ENCODE data around the gene NPAS3. TPM values are rescaled to one million over a fixed set of nuclear protein-coding genes. Genes with fewer than 3 reads are reported as not detected.

The NPAS3 gene
- total RNA-seq, 1 experiment from 2014 or later: 0.36 TPM

- H3K4me2 ChIP-seq (ENCODE audit: low read length): no peak overlapping the region
- peaks cover 15% of the 10 kb centered on the region; the same call in 1 of the 2 replicates for H3K4me1 ChIP-seq (ENCODE audit: insufficient read depth, low read length)
- no peaks in the 10 kb centered on the region for H3F3A ChIP-seq (ENCODE audit: low read length, unreplicated experiment)
- ATAC-seq (peak; percentile 38), DNase-seq (peak; percentile 60)
- no peaks in the 10 kb centered on the region for H3K79me2 ChIP-seq (ENCODE audit: low read length)
- H3K36me3 ChIP-seq (ENCODE audit: low read depth, low read length): no peaks in the 10 kb centered on the region
- ChIA-PET POLR2A (ENCODE audit: unreplicated experiment) (no interaction called here), CTCF (no interaction called here)
- intact Hi-C loops (cut with micrococcal nuclease): no loop called here
- no peaks in the 10 kb centered on the region for H4K20me1 ChIP-seq (ENCODE audit: low read length)
- H3K27me3 ChIP-seq (ENCODE audit: low read length): no peaks in the 10 kb centered on the region
- no TSS peak for BruUV-seq (replicated peaks)
- H3K9ac ChIP-seq (ENCODE audit: low read length): no peak overlapping the region
- H3K9me2 ChIP-seq (replicated peaks; ENCODE audit: low read length): no peaks in the 10 kb centered on the region
- TF ChIP-seq EZH2 (IDR thresholded peaks at IDR 0.05; ENCODE audit: low read length, unreplicated experiment): no peak
- no peak for TF ChIP-seq EZH2phosphoT487 (IDR thresholded peaks at IDR 0.05; ENCODE audit: borderline replicate concordance, low read length)
- no peak for TF ChIP-seq CTCF (conservative IDR thresholded peaks at IDR 0.05; ENCODE audit: low read depth, low read length)
- no peaks in the 10 kb centered on the region for H3K9me3 ChIP-seq (ENCODE audit: low read length)
- H3K4me3 ChIP-seq (ENCODE audit: low read length): no peak overlapping the region
- H2AFZ ChIP-seq (ENCODE audit: low read length): no peak overlapping the region
- no peak overlapping the region for H3K27ac ChIP-seq (ENCODE audit: low read length)
Measured at GRCh38 chr14:33755358-33755757, 816.7 kb downstream of the NPAS3 start.

- TF ChIP-seq EZH2phosphoT487 (IDR thresholded peaks at IDR 0.05; ENCODE audit: borderline replicate concordance, low read length) (no peak), CTCF (conservative IDR thresholded peaks at IDR 0.05; ENCODE audit: low read depth, low read length) (no peak), EZH2 (IDR thresholded peaks at IDR 0.05; ENCODE audit: low read length, unreplicated experiment) (no peak)
- CTCF ChIA-PET: no interaction called here
- no TSS peak for BruUV-seq (replicated peaks)
Measured at GRCh38 chr14:33756833-33757232, 818.2 kb downstream of the NPAS3 start.

GRCh38 chr14:33758547-33758946 lies 819.9 kb downstream of the NPAS3 start:
- Histone ChIP-seq H4K20me1 (ENCODE audit: low read length) (no peaks in the 10 kb centered on the region), H3K9me3 (ENCODE audit: low read length) (no peaks in the 10 kb centered on the region), H3F3A (ENCODE audit: low read length, unreplicated experiment) (no peaks in the 10 kb centered on the region), H2AFZ (ENCODE audit: low read length) (no peak overlapping the region), H3K4me3 (ENCODE audit: low read length) (no peak overlapping the region), H3K79me2 (ENCODE audit: low read length) (no peaks in the 10 kb centered on the region), H3K9me2 (replicated peaks; ENCODE audit: low read length) (no peaks in the 10 kb centered on the region), H3K4me1 (ENCODE audit: insufficient read depth, low read length) (peaks cover 15% of the 10 kb centered on the region; the same call in 1 of the 2 replicates), H3K27me3 (ENCODE audit: low read length) (no peaks in the 10 kb centered on the region), H3K27ac (ENCODE audit: low read length) (no peak overlapping the region), H3K4me2 (ENCODE audit: low read length) (no peak overlapping the region), H3K36me3 (ENCODE audit: low read depth, low read length) (no peaks in the 10 kb centered on the region), H3K9ac (ENCODE audit: low read length) (no peak overlapping the region)
- CTCF ChIA-PET: no interaction called here
- DNase-seq: no peak
- POLR2A ChIA-PET (ENCODE audit: unreplicated experiment): no interaction called here
- intact Hi-C loops (cut with micrococcal nuclease): no loop called here
- no peak for TF ChIP-seq EZH2 (IDR thresholded peaks at IDR 0.05; ENCODE audit: low read length, unreplicated experiment)
- no peak for TF ChIP-seq CTCF (conservative IDR thresholded peaks at IDR 0.05; ENCODE audit: low read depth, low read length)
- TF ChIP-seq EZH2phosphoT487 (IDR thresholded peaks at IDR 0.05; ENCODE audit: borderline replicate concordance, low read length): no peak
- ATAC-seq: no peak
- no TSS peak for BruUV-seq (replicated peaks)

More at GRCh38 chr14:33756833-33757232, 818.2 kb downstream of the NPAS3 start:
- Histone ChIP-seq H3K27ac (ENCODE audit: low read length) (no peak overlapping the region), H3K4me1 (ENCODE audit: insufficient read depth, low read length) (peaks cover 15% of the 10 kb centered on the region; the same call in 1 of the 2 replicates), H3K9ac (ENCODE audit: low read length) (no peak overlapping the region), H3K9me3 (ENCODE audit: low read length) (no peaks in the 10 kb centered on the region), H3K4me2 (ENCODE audit: low read length) (no peak overlapping the region), H3K9me2 (replicated peaks; ENCODE audit: low read length) (no peaks in the 10 kb centered on the region), H4K20me1 (ENCODE audit: low read length) (no peaks in the 10 kb centered on the region), H3F3A (ENCODE audit: low read length, unreplicated experiment) (no peaks in the 10 kb centered on the region), H3K36me3 (ENCODE audit: low read depth, low read length) (no peaks in the 10 kb centered on the region), H3K27me3 (ENCODE audit: low read length) (no peaks in the 10 kb centered on the region), H3K4me3 (ENCODE audit: low read length) (no peak overlapping the region), H2AFZ (ENCODE audit: low read length) (no peak overlapping the region), H3K79me2 (ENCODE audit: low read length) (no peaks in the 10 kb centered on the region)
- DNase-seq (no peak), ATAC-seq (no peak)
- intact Hi-C loops (cut with micrococcal nuclease): no loop called here
- POLR2A ChIA-PET (ENCODE audit: unreplicated experiment): no interaction called here

All from PC-3 (cell line).